DOHH2 (cell line): ENCODE measurements around the gene CCN6.

Experiments
- H3F3A ChIP-seq: fragments of 200-600 bp; sonication (generic), shearing (Covaris generic); 2 replicates; pipeline ENCODE4 v1.6.0; 2016; ENCODE audit warnings: antibody characterized with exemption, mild to moderate bottlenecking; ENCODE audit not compliant: control insufficient read depth, insufficient read depth
- H3K27ac ChIP-seq: fragments of 200-600 bp; sonication (generic); 2 replicates; pipeline ENCODE4 v1.5.1; 2014; ENCODE audit warnings: low read depth, mild to moderate bottlenecking, low read length, moderate library complexity
- H3K27me3 ChIP-seq: fragments of 200-600 bp; sonication (generic); 2 replicates; pipeline ENCODE4 v1.6.1; 2014; ENCODE audit warnings: mild to moderate bottlenecking, low read length, mixed read lengths; ENCODE audit not compliant: control insufficient read depth
- H3K36me3 ChIP-seq: fragments of 200-600 bp; sonication (generic); 2 replicates; pipeline ENCODE4 v1.6.1; 2014; ENCODE audit warnings: mild to moderate bottlenecking, low read length, moderate library complexity, mixed read lengths; ENCODE audit not compliant: control insufficient read depth
- H3K4me1 ChIP-seq: fragments of 200-600 bp; sonication (generic); 2 replicates; pipeline ENCODE4 v1.6.1; 2014; ENCODE audit warnings: mild to moderate bottlenecking, low read length, mixed read lengths; ENCODE audit not compliant: control insufficient read depth
- H3K4me2 ChIP-seq: fragments of 200-600 bp; sonication (generic); 2 replicates; pipeline ENCODE4 v1.6.0; 2014; ENCODE audit warnings: mild to moderate bottlenecking, low read length, moderate library complexity
- H3K4me3 ChIP-seq: fragments of 200-600 bp; sonication (generic); 2 replicates; pipeline ENCODE4 v1.5.1; 2014; ENCODE audit warnings: mild to moderate bottlenecking, low read length, mixed read lengths
- H3K79me2 ChIP-seq: fragments of 200-600 bp; sonication (generic); 2 replicates; pipeline ENCODE4 v1.6.1; 2014; ENCODE audit warnings: mild to moderate bottlenecking, low read length, mixed read lengths; ENCODE audit not compliant: control insufficient read depth
- H3K9me2 ChIP-seq: fragments of 200-600 bp; sonication (generic); replicated peaks from 2 replicates; pipeline ENCODE4 v1.6.1; 2014; ENCODE audit warnings: mild to moderate bottlenecking, low read length, mixed read lengths; ENCODE audit not compliant: control insufficient read depth
- H3K9me3 ChIP-seq: fragments of 200-600 bp; sonication (generic); 2 replicates; pipeline ENCODE4 v1.6.1; 2014; ENCODE audit warnings: antibody characterized with exemption, low read length, mixed read lengths; ENCODE audit not compliant: control insufficient read depth, insufficient read depth
- H4K20me1 ChIP-seq: fragments of 200-600 bp; sonication (generic); 2 replicates; pipeline ENCODE4 v1.6.0; 2014; ENCODE audit warnings: low read depth, mild to moderate bottlenecking, antibody characterized with exemption, low read length, moderate library complexity; ENCODE audit not compliant: control insufficient read depth, insufficient read depth
- CTCF ChIP-seq: fragments of 200-600 bp; sonication (generic); IDR thresholded peaks from one replicate; pipeline ENCODE4 v1.5.1; 2014; ENCODE audit warnings: antibody characterized with exemption, mild to moderate bottlenecking, low read depth, low read length; ENCODE audit not compliant: poor library complexity, severe bottlenecking
- EZH2phosphoT487 ChIP-seq: fragments of 200-600 bp; sonication (generic); IDR thresholded peaks from 2 replicates; pipeline ENCODE4 v1.6.1; 2017; ENCODE audit warnings: borderline replicate concordance, mild to moderate bottlenecking, antibody characterized with exemption, low read length, moderate library complexity, mixed read lengths

CCN6 gene

DNA sequence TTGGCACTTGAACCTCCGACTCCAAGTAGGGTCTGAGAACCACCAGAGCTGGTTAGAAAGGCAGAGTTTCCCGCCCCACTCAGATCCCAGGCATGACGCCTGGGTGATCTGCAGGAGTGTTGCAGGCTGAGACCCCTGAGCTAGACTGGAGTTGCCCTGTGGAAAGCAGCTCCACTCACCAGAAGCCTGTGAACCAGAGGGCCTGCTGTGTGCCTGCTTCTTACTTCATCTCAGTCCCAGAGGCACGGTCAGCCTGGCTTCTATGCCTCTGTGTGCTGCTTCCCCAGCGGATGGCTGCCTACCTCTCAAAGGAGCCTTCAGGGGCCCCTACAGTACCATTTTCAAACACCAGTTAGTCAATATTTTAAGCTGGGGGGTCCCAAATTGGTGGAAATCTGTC is 15.6 kb upstream of the CCN6 start:
- Histone ChIP-seq H3K36me3 (no peaks in the 10 kb centered on the region), H3K79me2 (no peaks in the 10 kb centered on the region), H3K4me2 (no peak overlapping the region), H3F3A (no peaks in the 10 kb centered on the region; the same call in 1 of the 2 replicates), H3K27ac (no peak overlapping the region), H3K27me3 (peaks cover 5% of the 10 kb centered on the region; the same call in 1 of the 2 replicates), H3K4me1 (peaks cover 6% of the 10 kb centered on the region), H4K20me1 (no peaks in the 10 kb centered on the region), H3K4me3 (no peak overlapping the region), H3K9me3 (no peaks in the 10 kb centered on the region), H3K9me2 (no peaks in the 10 kb centered on the region)
- TF ChIP-seq EZH2phosphoT487 (no peak), CTCF (no peak)

- Histone ChIP-seq H3K4me2 (no peak overlapping the region), H3K36me3 (no peaks in the 10 kb centered on the region), H3K79me2 (no peaks in the 10 kb centered on the region), H3K4me3 (no peak overlapping the region), H3K27me3 (no peaks in the 10 kb centered on the region; the same call in 1 of the 2 replicates), H3K27ac (no peak overlapping the region), H3K9me3 (no peaks in the 10 kb centered on the region), H3K9me2 (no peaks in the 10 kb centered on the region), H3K4me1 (peaks cover 6% of the 10 kb centered on the region), H4K20me1 (no peaks in the 10 kb centered on the region), H3F3A (no peaks in the 10 kb centered on the region; the same call in 1 of the 2 replicates)
- TF ChIP-seq CTCF (no peak), EZH2phosphoT487 (no peak)
Observed at GRCh38 chr6:112038756-112039430, 15.0 kb upstream of the CCN6 start.

- Histone ChIP-seq H3K4me2 (no peak overlapping the region), H3K4me1 (peaks cover 6% of the 10 kb centered on the region), H3K9me3 (no peaks in the 10 kb centered on the region), H3F3A (no peaks in the 10 kb centered on the region; the same call in 1 of the 2 replicates), H3K4me3 (no peak overlapping the region), H3K27ac (no peak overlapping the region), H3K79me2 (no peaks in the 10 kb centered on the region), H3K27me3 (no peaks in the 10 kb centered on the region), H3K36me3 (no peaks in the 10 kb centered on the region), H3K9me2 (no peaks in the 10 kb centered on the region), H4K20me1 (no peaks in the 10 kb centered on the region)
- TF ChIP-seq EZH2phosphoT487 (no peak), CTCF (no peak)
Observed at GRCh38 chr6:112039431-112039770, 14.5 kb upstream of the CCN6 start.
